Transverse colon (tissue), 3 donors: ENCODE data around the gene THAP4.

Experiments
- CTCF ChIP-seq, 5 experiments: fragments of 200-600 bp in 3 of 5; fragments of 450-650 bp in 2 of 5; sonication (generic) in 3 of 5; IDR thresholded peaks; 1 replicate in 2 of 5; 2 replicates in 3 of 5; pipeline ENCODE4 v1.5.1; 2016 to 2017; ENCODE audit warnings: antibody characterized with exemption in 5 of 5, inconsistent platforms in 3 of 5, mild to moderate bottlenecking in 2 of 5, moderate library complexity in 1 of 5
- EP300 ChIP-seq: sonication (generic); formaldehyde crosslinking; IDR thresholded peaks from one replicate; pipeline ENCODE4 v1.6.1; 2017; ENCODE audit warnings: antibody characterized with exemption, low read depth
- POLR2A ChIP-seq: fragments of 450-650 bp; IDR thresholded peaks from one replicate; pipeline ENCODE4 v1.6.1; 2016; ENCODE audit warnings: antibody characterized with exemption, mild to moderate bottlenecking, moderate library complexity

DNA sequence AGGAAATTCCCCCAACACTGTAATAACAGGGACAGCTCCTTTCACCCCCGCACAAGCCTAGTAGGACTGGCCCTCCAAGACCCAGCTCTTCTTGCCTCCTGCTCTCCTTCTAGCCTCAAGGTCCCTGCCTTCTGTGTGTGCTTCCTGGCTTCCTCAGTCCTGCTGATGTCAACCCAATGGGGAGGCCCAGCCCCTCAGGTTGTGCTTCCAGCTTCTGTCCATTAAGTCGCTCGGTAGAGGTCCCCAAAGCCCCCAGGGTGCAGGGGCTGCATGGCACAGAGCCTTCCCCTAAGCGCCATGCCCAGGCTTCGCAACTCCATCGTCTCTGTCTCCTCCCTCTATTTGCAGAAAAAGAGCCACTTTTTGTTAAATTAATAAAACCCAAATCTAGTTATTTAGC lies 39.4 kb downstream of the THAP4 start:
- TF ChIP-seq CTCF (IDR thresholded peaks at IDR 0.05) (no peak), POLR2A (no peak), EP300 (no peak)
